GM21423 (cell line): ENCODE data around the gene CHP1.
A peak's percentile ranks its signal among the peaks of the same experiment; 100 is the strongest.
"Not testable (repeated sequence)": the region's sequence is repeated elsewhere in the genome, so short reads cannot be mapped to it uniquely, and the experiment has no call there.

ENCODE experiments used
- ATAC-seq: cut with Tn5 transposase; IDR thresholded peaks from one replicate; pipeline ENCODE4 v1.9.1; 2021; ENCODE audit warnings: mild to moderate bottlenecking, moderate library complexity; ENCODE audit not compliant: unreplicated experiment

Gene CHP1

DNA sequence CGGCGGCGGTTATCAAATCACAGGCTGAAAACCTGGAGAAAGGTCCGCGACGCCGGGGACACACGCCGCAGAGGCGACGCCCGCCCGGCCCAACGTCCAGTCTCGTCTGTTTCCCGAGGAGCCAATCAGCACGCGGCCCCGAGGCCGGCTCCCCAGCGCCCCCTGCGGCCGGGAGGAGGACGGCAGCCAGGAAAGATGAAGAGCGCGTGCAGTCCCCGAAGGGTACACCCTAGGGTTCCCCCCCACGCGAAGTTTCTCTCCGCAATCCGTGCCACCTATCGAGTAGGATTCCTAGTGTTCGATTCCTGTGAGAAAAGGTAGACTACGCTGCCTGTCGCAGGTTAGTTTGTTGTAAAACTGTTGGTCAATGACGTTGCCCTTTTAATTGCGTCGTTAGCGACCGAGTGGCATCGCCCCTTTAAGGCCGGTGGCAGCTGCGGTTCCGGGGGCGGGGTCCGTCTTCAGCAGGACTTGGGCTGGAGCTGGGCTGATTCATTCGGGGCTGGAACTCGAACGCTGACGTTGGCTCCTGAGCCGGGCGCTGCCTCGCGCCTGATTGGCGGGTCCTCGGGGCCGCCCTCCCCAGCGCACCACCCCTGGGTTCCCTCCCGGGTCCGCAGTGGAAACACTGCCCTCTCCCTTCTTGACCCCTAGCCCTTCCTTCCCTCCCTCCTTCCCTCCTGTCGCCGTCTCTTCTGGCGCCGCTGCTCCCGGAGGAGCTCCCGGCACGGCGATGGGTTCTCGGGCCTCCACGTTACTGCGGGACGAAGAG is at the start of gene CHP1, which contains the start of gene EXD1:
Gene CHP1, plus strand, starts transcription at position 619 of the 772 bp plus-strand sequence. Its CDS starts 115 bp downstream, at position 734.
Gene EXD1, minus strand, starts transcription at position 108 of the 772 bp plus-strand sequence. CDS start 4,182 bp downstream, outside the sequence.
- ATAC-seq = peak; percentile 96

DNA sequence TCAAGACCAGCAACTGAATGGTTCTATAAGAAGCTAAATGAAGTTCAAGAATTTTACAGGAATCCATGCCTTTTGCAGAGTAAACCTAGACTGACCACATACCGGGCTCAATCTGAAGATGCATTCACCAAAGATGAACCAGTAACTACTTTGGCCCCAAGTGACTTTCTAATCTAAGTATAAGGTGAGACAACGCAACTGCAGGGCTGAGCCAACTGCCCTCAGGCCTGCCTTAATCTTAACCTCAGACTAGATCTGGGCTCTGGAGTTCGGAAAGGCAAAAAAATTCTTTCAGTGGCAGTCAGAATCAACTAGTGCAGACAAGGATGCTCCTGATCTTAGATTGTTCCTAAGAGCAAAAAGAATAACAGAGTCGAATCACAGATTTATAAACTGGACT is 48.8 kb upstream of the CHP1 start:
- ATAC-seq = no peak

DNA sequence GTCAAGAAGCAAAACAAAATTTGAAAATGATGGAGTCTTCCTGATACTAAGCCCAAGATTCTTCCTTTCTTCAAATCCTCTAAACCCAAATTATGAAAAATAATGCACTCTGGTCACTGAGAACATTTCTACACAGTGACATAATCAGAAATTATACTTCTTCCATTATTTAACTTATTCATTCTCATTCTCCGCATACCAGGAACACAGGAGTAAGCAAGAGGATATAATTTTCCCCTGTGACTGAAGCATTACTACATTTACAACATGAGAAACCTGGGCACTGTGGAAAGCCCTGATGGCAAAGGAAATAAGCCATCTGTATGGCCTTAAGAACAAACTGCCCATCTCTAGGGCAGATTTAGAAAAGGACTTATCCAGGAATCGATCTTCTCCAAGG is 47.5 kb upstream of the CHP1 start:
- no peak for ATAC-seq

DNA sequence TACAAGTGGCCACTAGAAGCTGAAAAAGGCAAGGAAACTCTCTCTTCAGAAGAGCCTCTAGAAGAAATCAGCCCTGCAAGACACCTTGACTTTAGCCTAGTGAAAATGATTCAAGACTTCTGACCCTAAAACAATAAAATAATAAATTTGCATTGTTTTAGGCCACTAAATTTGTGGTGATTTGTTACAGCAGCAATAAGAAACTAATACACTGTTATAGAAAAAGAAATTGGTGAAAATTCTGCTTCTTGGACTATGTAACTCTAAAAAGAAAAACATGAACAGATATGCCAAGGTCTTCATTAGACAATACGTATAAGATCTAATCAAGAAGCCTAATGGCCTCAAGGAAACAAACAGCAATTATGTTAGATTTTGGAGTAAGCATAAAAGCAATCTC is 36.6 kb upstream of the CHP1 start:
- ATAC-seq = no peak

DNA sequence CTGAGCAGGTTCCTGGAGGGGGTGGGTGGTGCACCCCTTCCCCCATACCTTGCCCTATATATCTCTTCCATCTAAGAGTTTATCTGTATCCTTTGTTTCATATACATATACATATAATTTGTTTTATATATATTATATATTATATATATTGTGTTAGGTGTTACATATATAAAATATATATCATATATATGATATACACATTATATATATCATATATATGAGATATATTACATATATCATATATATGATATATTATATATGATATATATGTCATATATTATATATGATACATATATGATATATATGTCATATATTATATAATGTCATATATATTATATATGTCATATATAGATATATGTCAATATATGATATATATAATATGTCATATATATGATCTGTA is 31.6 kb upstream of the CHP1 start:
- no peak for ATAC-seq

DNA sequence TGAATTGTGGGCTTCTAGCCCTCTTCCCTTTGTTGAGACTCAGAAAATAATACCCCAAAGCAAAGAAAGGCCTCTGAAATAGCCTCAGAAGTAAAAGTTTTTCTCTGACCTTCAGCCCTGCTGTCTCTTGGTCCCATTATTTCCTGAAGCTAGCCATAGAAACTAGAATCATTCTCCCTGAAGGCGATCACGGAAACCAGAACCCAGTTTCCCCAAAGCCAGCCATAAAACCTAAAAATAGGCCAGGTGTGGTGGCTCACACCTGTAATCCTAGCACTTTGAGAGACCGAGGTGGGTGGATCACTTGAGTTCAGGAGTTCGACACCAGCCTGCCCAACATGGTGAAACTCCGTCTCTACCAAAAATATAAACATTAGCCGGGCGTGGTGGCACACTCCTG is 27.7 kb upstream of the CHP1 start:
- ATAC-seq = no peak

DNA sequence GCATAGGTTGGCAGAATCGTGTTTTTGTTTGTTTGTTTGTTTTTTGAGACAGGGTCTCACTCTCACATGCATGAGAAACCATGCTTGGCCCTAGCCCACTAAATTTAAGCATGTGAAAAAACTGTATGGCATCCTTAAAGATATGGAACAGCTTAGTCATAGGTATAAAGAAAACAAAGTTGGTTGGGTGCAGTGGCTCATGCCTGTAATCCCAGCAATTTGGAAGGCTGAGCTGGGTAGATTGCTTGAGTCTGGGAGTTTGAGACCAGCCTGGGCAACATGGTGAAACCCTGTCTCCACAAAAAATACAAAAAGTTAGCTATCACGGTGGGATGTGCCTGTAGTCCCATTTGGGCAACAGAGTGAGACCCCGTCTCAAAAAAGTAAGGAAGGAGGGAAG is 25.8 kb upstream of the CHP1 start:
- no peak for ATAC-seq

DNA sequence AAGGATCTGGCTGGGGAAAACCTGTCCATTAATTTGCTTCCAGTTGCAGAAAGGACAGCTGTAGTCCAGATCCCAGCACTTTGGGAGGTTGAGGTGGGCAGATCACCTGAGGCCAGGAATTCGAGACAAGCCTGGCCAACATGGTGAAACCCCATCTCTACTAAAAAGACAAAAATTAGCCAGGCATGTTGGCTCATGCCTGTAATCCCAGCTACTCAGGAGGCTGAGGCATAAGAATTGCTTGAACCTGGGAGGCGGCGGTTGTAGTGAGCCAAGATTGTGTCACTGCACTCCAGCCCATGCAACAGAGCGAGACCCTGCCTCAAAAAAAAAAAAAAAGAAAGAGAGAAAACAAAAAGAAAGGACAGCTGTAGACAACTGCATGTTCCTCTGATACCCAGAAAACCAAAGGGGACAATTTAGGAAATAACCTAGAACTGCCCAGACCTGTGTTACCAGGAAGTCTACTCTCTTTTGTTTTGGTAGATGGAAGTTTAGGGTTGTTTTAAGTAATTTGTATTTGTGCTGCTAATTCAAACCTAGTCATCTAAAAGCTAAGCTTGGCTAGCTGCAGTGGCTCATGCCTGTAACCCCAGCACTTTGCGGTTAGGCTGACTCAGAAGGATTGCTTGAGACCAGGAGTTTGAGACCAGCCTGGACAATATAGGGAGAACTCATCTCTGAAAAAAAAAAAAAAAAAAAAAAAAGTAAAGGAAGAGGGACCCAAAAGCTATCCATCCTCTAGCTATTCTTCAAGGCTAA is 23.2 kb upstream of the CHP1 start:
- no peak for ATAC-seq

DNA sequence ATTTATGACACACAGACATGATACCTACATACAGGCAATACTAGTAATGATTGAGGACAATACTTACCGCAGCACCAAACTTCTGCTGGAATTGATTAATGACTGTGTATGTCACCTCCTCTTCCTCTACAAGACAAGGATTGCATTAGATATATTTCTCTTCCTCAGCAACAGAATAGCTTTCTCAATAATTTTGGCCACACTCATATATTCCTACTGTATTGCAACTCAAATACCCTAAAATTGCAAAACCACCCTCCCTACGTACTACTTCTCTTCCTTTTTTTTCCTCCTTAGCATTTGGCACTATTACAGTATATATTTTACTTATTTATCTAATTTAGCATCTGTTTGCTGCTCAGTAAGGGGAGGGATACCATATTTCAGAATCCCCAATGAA is 15.4 kb upstream of the CHP1 start:
- ATAC-seq = no peak

DNA sequence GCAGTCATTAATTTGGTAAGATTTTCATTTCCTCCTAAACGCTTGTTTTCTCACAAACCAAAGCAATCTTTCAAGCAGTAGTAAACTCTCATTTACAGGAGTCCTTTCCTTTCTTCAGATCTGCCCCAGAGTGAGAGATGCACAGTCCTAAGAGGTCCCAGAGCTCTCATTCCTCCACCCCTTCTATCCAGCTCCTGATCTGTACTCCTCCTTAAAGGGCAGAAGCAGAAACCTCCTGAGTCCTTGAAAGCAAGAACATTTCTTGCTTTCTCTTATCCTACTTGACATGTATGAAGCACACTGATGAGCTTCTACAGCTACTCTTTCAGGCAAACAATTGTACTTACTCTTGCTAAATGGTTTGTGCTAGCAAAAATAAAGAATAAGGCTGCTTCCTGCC is 12.2 kb upstream of the CHP1 start:
- no peak for ATAC-seq

DNA sequence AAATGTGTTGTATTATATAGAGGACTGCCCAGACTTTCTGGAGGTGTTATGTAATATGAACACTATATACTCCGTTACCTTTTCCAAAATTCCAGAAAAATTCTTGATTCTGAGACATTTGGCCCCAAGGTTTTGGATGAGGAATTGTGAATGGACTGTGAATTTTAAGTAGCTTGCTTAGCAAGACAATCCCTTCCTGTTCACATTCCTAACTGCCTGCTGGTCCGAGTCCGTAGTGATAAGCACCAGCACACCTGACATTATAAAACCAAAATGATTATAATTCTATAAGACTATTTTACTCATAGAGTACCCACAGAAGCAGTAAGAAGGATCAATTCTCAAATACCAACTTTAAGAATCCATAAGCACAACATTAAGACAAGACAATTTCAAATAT is 11.7 kb upstream of the CHP1 start:
- ATAC-seq = no peak

DNA sequence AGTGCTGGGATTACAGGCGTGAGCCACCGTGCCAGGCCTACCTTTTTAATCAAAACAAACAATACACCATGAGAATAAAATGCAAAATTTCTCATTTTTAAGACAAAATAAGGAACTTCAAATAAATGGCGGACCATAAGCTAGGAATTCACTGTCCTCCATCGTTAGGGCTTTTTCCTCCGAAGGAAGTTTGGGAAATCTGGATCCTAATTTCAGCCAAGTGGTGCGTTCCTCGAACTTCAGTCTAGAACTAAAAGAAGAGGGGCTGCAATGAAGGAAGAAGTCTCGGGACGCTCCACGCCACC is 771 bp upstream of the CHP1 start:
- no peak for ATAC-seq

DNA sequence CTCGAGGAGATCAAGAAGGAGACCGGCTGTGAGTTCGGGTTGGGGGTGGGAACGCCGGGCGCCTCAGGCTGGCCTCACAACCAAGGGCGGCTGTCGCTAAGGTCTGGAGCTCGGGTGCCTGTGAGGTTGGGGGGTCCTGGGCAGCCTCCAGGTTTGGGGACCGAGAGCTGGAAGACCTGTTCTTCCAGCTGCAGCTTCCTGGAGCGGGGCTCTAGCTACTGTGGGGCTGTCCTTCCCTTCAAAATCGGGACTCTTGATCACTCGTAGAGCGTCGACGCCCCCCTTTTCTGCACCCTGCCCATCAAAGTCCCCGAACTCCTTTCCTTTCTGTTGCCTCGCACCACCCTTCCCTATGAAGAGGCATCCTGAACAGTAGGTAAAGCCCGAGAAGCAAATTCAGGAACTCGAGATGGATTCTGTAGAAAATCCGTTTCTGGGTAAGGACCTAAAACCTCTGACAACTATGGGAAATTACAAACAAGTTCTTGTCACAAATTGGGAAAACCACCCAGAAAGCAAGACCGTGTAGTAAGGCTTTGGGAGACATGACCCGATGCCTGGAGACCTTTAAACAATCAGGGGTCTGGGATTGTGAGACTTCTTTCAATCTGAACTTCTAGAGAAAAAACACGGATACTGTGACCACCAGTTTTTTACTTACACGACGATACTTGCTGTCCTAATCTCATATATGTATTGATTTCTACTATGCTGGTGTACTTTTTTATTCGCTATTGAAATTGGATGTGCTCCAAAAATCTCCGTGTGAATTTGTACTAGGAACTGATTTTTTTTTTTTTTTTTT is 556 bp downstream of the CHP1 start:
- ATAC-seq = no peak

DNA sequence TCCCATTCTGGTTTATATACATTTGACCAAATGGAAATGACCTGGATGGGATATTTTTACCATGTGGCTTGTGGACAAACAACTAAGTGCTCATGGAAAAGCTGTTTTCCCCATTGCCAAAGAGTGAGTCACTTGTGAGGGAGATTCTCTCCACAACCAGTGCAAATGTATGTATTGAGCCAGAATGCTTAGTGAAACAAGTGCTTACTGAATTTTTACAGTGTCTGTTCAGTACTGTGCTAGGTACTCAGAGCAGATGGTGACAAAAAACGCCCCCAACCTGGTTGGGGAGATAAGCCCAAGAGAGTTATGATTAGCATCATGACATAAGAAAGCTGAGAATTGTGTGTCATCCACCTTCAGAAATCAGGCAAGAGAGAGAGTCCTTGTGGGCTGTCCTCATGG is 2.3 kb downstream of the CHP1 start:
- no peak for ATAC-seq

DNA sequence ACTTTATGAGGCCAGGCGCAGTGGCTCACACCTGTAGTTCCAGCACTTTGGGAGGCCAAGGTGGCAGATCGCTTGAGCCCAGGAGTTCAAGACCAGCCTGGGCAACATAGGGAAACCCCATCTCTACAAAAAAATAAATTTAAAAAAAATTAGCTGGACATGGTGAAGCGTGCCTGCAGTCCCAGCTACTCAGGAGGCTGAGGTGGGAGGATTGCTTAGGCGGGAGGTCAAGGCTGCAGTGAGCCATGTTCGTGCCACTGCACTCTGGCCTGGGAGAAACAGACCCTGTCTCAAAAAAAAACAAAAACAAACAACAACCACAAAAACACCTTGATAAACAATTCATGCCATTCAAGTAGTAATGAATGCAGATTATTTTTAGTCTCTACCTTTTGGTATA is 4.2 kb downstream of the CHP1 start:
- not testable (repeated sequence) for ATAC-seq

DNA sequence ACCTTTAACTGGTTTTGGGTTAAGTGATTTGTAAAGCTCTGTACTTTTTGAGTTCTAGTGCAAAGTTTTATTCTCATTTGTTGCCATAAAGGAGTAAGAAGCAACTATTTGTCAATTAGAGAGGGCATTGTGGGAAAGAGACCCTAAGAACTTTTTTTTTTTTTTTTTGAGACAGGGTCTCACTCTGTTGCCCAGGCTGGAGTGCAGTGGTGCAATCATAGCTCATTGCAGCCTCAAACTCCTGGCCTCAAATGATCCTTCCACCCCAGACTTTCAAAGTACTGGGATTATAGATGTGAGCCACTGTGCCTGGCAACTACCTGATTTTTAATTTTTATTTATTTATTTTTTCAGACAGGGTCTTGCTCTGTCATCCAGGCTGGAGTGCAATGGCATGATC is 4.9 kb downstream of the CHP1 start:
- no peak for ATAC-seq

DNA sequence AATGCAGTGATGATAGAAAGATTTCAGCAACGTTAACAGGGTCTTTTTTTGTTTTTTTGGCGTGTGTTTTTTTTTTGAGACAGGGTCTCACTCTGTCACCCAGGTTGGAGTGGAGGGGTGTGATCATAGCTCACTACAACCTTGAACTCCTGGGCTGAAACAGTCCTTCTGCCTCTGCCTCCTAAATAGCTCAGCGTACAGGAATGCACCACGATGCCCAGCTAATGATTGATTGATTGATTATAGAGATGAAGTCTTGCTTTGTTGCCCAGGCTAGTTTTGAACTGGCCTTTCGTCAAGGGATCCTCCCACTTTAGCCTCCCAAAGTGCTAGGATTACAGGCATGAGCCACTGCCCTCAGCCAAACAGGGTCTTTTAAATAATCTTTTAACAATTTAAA is 7.0 kb downstream of the CHP1 start:
- ATAC-seq = no peak

DNA sequence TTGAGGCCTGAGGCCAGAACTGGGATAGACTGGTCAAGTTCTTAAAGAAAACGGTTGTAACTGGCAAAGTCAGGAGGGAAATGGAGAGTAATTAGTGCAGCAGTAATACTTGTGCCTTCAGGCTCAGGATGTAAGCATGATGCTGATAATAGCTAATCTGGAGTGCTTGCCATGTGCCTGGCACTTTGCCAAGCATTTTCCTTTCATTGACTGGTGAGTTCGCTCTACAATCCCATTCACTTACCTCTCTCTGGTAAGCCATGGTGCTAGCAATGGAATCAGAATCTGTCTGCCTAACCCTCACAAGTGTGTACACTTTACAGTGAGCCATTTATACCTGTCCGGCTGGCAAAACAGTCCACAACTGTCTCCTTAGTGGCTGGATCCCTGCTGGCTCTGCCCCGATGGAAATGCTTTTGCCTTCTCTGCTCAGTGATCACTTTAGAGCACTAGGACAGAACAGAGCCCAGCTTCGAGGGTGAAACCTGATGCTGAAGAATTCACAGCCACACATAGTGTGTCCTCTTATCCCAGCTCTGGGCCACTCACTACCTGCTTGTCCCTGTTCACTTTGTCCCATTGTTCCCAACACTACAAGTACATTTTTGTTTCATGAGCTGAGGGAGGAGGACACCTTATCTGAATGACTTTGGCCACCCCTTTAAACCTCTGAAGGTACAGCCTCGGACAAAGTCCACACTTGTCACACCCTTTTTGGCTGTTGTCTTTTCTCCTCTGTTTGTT is 10.3 kb downstream of the CHP1 start:
- ATAC-seq = no peak

DNA sequence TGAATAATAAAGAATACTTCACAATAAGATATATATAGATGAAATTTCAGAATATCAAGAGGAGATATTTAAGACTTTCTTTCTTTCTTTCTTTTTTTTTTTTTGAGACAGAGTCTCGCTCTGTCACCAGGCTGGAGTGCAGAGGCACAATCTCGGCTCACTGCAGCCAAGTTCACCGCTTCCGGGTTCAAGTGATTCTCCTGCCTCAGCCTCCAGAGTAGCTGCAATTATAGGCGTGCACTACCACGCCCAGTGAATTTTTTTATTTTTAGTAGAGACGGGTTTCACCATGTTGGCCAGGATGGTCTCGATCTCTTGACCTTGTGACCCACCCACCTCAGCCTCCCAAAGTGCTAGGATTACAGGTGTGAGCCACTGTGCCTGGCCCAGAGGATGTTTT is 19.7 kb downstream of the CHP1 start:
- ATAC-seq = not testable (repeated sequence)

DNA sequence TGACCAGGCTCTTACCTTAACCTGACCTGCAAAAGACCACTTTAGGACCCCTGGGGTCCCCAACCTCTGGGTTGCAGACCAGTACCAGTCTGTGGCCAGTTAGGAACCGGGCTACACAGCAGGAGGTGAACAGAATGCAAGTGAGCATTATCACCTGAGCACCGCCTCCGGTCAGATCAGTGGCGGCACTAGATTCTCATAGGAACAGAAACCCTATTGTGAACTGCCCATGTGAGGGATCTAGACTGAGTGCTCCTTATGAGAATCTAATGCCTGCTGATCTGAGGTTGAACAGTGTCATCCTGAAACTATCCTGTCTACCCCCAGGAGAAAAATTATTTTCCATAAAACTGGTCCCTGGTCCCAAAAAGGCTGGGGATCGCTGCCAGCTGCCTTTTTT is 20.3 kb downstream of the CHP1 start:
- ATAC-seq = no peak

DNA sequence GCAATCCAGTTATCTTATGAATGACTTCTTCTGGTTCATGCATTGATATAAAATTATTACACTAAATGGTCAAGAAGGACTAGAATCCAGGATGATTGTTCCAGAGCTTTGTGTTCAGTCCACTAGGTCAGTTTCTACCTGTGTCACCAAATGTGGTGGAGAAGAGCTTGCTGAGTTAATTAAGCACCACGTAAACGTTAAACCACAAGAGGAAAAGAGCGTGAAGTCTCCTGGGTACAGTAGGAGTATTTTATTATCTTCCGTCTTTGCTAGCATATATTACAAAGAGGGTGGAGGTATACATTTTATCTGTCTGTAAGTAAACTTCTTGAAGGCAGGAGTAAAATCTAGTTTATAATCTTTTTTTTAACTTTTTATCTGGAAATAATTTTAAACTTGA is 23.5 kb downstream of the CHP1 start:
- no peak for ATAC-seq
